Retina (tissue), 1 donor: ENCODE measurements around the gene TEX26.
"Not testable (repeated sequence)": the region's sequence is repeated elsewhere in the genome, so short reads cannot be mapped to it uniquely, and the experiment has no call there.

Experiments
- DNase-seq: peaks from one replicate; pipeline ENCODE4 v3.0.0-alpha.2; 2016

TEX26 gene

DNA sequence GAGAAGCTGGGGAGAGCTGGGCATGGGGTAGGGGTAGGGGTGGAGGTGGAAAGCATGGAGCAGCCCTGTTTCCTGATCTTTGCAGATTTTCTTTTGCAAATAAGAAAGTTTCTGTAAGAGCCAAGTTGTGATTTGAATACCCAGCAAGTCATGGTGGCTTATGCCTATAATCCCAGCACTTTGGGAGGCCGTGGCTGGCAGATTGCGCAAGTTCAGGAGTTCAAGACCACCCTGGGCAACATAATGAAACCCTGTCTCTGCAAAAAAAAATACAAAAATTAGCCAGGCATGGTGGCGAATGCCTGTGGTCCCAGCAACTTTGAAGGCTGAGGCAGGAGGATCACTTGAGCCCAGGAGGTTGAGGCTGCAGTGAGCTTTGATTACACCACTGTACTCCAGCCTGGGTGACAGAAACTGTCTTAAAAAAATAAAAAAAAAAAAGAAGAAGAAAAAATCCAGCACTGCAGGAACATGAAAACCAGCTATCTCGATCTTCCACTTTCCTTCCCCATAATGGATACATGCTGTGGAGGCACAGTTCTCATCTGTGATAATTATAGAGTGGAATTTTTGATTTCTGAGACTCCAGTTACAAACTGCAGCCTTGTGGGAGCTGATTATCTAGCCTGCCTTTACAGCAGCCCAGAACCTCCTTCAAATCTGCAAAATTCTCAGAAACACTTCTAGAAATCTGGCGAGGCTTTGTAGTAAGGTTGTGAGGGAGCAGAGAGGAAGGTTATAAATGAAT lies 12.1 kb upstream of the TEX26 start:
- DNase-seq: no peak

DNA sequence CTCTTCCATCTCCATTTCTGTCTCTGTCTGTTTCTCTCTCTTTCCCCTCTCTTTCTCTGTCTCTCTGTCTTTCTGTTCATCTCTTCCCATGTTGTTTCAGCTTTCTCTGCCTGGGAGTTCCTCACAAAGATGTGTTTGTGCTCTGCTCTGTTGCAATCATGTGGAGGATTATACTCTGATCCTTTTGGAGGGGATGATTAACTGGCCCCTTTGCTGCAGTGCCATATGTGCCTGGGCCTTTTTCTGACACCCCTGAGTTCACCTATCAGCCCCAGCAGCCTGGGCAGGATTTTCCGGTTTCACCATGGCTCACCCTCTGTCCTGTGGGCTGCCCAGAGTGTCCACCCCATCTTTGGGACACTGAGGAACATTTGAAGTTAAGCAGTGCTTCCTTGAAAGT lies 9.0 kb upstream of the TEX26 start:
- no peak for DNase-seq

DNA sequence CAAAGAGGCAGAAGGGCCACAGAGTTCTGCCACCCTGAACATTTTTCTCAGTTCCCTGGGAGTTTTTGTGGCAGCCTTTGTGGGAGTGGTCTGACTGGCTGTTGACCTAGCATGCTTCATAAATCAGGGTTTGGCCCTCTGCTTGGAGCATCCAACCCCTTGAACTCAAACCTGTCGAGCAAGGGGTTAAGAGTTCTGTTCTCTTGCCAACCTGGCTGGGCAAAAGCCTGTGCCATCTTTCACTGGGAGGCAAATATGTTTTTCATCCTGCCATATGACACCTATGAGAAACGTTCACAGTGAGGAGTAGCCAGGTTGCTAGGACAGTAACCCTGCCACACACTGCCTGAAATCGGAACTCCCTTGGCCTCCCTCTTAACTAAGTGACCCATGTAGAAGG lies 7.7 kb upstream of the TEX26 start:
- no peak for DNase-seq

DNA sequence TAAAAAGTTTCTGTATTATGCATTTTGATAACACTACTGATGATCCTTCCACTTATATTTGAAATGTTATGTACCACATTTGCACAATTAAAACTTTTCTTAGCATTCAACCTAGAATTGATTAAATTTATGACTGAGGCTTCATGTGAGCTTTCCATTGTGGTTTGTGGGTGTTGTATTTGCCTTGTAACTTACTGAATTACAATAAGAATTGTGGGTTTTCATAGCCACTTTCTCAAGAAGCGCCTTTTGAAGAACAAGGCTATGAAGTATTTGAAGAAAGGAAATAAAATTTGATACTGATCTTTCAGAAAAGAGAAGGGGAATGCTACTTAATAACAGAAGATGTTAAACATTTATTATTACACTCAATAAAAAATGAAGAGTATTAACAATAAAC lies 7.0 kb upstream of the TEX26 start:
- DNase-seq: no peak

DNA sequence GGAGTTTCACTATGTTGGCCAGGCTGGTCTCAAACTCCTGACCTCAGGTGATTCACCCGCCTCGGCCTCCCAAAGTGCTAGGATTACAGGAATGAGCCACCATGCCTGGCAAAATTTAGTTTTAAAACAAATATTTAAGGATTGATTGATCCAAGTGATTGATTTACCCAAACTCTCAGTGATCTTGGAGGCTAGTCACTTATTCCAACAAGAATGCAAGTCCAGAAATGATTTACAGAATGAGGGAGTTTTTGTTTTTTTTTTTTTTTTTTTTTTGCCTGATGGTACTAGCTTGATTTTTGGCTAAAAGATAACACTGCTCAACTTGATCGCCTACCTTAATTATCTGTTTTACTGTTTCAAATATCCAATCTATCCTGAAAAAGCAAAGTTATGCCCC lies 5.7 kb upstream of the TEX26 start:
- no peak for DNase-seq

DNA sequence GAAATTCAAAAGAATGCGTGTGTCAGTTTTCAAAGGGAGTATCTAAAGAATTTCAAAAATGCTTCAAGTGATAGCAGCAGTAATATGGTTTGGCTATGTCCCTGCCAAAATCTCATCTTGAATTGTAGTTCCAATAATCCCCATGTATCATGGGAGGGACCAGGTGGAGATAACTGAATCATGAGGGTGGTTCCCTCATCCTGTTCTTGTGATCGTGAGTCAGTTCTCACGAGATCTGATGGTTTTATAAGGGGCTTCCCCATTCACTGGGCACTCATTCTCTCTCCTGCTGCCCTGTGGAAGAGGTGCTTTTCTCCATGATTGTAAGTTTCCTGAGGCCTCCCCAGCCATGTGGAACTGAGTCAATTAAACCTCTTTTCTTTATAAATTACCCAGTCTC lies 5.3 kb upstream of the TEX26 start:
- not testable (repeated sequence) for DNase-seq

DNA sequence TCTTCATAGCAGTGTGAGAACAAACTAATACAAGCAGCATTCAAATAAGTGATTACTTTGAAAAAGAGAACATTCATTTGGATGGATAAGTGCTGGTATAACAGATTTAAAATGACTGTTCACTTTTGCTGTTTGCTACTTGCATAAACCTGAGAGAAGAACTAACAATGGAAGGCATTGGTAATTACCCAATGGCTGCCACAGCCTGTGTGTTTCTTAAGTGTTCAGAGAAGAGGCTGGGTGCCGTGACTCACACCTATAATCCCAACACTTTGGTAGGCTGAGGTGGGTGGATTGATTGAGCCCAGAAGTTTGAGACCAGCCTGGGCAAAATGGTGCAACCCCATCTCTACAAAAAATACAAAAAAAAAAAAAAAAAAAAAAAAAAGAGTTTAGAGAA lies 4.9 kb upstream of the TEX26 start:
- DNase-seq: no peak

DNA sequence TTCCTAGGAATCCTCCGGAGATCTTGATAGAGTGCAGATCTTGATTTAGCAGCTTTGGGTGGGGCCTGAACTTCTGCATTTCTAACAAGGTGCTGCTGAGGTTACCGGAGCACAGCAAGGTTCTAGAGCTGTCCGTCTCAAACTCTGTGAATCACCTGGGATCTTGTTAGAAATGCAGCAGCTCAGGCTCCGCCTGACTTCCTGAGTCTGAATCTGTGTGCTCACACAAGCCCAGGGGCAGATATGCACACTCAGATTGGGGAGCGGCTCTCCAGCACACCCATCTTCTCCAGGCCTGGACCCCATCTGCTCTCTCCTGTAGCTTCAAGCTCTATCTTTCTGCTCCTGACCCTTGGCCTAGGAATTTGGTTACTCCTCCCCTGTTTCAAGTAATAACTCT lies 3.5 kb upstream of the TEX26 start:
- no peak for DNase-seq

DNA sequence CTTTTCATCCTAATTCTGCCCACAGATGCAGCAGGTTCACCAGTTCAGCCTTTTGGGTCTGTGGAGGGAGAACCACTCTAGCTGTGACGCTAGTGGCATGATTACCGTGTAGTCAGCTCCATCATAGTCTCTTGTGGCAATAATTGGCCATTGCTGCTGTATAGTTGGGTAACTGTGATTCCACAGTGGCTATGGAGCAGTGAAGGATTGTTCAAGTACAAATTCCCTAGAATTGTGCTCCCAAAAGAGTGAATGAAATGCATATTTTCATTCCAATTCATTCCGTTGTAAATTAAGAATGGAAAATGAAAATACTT lies 856 bp downstream of the TEX26 start:
- DNase-seq: peak; percentile 70

DNA sequence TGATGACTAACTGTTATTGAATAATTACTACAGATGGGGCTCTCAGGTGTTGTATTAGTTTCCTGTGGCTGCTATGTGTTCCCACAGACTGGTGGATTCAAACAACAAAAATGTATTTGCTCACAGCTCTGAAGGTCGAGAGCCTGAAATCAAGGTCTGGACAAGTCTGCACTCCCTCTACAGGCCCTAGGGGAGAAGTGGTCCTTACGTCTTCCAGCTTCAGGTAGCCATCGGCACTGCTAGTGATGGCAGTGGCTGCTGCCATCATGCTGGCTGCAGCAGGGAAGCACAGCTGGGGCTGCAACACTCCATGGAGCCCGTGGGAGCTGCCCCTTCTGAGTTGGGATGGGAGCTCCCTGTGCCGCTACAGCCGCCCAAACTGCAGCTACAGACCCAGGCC lies 1.9 kb downstream of the TEX26 start:
- no peak for DNase-seq

DNA sequence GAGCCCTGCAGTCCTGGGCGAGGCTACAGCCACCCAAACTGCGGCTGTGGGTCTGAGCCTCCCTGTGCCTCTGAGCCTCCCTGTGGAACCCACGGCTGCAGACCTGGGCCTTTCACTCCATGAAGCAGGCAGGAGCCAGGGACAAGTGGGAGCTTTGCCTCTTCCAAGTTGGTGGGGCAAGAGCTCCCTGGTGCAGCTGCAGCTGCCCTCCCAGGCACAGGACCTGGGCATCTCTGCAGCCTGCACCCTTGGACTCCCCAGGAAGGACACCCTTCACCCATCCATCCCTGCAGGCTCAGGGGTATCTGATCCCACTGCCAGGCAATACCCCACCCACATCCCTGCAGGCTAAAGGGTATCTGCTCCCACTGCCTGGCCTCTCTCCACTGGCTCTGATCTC lies 2.3 kb downstream of the TEX26 start:
- DNase-seq: no peak

DNA sequence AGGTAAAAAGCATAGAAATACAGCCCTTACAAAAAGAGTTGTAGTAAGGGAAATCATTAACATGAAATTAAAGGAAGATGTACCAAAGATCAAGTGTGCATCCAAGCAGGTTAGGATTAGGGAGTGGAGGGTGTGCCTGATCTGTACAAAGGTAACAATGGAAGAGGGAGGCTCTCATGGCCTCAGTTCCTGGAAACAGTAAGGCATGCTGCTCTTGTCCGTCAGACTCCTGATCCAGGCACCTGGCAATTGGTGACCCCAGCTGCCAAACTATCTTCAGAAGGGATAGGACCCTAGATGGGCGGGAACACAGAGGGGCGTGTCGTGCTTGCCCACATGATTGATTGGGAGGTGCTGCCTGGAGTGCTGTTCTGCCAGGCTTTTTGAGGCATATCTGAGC lies 4.5 kb downstream of the TEX26 start:
- DNase-seq: no peak

DNA sequence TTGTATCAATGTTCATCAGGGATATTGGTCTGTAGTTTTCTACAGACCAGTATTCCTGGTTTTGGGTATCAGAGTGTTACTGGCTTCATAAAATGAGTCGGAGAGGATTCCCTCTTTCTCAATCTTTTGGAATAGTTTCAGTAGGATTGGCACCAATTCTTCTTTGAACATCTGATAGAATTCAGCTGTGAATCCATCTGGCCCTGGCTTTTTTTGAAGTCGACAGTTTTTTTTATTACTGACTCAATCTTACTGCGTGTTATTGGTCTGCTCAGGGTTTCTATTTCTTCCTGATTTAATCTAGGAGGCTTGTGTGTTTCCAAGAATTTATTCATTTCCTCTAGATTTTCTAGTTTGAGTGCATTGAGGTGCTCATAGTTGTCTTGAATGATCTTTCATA lies 11.4 kb downstream of the TEX26 start:
- no peak for DNase-seq

DNA sequence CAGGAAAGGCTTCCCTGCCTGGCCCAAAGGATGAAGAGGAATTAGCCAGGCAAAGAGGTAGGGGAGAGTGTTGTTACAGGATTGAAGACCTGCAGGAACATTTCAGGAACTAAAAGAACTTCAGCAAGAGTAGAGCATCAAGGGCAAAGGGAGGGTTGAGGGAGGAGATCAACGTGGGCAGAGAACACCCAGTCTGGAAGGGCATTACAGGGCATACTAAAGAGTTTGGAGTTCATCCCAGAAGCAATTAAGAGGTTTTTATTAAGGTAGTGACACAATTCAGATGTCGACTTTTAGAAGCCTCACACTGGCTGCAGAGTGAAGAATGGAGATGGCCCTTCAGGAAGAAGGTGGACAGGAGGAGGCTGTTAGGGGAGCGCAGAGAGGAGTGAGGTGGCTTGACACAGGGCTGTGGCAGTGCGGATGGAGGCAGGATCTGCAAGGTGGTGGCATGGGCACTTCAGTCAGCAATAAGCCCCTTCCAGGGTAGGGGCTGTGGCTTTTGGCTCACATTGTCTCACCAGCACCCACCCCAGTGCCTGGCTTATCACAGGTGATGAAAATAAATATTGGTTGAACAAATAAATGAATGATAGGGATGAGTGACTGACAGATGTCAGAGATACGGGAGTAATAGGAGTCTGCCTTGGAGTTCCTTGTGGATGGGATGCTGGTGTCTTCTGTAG lies 24.9 kb downstream of the TEX26 start:
- no peak for DNase-seq

DNA sequence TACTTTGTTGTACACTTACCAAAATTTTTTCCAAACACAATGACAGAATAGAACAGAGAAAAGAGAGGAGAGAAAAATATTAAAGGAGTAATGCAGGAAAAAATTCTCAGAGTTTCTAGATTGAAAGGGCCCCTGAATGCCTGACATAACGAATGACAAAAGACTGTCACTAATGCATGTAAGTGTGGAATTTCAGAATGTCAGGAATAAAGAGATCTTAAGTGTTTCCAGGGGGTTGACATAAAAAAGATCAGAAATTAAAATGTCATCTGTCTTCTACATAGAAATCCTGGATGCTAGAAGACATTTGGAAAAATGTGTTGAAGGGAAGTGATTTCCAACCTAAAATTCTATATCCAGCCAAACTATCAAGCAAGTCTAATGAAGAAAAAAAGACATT lies 27.2 kb downstream of the TEX26 start:
- DNase-seq: no peak

DNA sequence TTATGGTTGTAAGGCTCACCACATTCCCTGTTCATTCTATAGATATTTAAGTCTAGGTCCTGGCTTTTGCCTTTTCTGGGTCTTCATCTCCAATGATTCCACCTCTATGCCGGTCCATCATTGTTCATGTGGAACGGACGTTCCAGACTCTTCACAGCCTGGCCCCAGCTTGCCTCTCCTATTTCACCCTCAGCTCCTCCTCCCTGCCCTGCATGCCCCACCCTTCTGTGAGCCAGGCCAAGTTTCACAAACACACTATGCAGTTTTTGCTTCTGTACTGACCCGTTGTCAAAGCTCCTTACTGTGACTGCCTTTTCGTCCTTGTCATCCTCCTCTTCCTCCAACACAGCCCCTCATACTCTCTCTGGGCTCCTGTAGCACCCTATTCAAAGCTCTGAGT lies 31.3 kb downstream of the TEX26 start:
- no peak for DNase-seq

DNA sequence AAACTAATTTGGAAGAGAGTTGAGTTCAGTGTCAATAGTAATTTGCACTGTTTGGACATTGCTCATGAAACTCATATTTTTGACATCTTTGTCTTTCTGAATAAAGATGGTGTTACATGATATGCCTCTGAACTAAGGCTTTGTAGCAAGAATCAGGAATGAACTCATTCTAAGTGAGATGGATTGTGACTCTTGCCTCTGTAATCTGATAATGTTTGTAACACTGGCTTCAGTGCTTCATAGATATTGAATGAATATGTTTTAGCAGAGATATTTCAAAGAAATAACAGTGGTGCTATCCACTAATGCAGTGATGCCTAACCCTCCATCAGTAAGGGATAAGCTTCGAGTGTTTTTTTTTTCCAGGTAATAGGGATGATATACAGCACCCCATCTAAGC lies 32.9 kb downstream of the TEX26 start:
- DNase-seq: no peak

DNA sequence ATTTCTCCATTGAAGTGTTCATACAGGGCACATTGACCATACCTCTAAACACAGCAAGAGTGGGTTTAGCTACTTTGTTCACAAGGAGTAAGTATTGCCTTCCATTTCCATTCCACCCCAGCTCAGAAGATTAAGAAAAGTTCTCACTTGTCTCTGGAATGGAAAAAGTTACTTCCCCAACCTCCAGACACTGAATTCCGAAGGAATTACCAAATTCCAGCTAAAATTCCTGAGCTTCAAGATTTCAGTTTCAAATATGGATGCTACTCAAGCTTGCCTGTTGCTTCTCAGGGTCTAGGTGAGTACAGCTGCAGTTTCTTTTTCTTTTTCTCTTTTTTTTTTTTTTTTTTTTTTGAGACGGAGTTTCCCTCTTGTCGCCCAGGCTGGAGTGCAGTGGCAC lies 33.6 kb downstream of the TEX26 start:
- DNase-seq: no peak

DNA sequence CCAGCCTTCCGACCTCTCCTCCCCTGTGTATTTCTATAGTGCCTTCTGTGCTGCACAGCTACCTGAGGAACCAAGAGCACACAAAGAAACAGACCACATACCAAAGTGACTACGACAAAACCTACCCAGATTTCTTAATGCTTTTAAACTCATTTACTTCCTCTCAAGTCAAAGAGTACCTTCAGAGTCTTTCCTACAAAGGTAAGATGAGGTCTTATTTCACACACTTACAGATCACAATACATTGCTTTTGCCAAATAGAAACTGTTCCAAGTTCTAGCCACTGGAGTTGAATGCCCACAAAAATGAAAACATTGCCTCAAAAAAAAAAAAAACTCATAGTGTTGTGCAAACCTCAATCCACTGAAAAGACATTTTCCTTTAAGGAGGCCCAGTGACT lies 36.4 kb downstream of the TEX26 start:
- no peak for DNase-seq

DNA sequence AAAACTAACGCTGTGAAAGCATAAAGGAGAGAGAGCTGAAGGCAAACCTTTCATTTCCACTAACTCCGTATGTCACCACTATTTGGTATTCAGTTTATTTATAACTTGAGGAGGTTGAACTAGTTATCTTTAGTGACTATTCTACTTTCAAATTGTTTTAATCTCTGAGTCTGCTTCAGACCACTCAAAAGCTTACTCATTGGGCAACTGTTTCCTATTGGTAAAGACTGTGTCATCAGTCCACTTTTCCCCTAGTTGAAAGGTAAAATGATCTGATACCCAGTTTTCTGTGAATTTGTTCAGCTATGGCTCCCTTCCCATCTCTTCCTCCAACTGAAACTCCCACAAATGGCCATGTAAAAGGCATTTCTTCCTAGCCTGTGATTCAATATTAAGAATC lies 39.1 kb downstream of the TEX26 start:
- no peak for DNase-seq

DNA sequence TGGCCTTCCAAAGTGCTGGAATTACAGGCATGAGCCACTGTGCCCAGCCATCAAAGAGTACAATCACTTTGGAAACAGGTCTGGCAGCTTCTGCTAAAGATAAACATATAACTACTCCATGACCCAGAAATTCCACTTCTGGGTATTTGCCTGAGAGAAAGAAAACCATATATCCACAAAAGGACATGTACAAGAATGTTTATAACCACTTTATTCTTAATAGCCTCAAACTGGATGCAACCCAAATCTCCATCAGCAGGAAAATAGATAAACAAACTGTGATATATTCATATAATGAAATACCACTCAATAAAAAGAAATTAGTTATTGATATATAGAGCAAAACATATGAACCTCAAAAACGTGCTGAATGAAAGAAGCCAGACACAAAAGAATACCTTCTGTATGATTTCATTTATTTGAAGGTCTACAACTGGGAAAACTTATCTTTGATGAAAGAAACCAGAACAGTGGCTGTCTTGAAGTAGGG lies 40.5 kb downstream of the TEX26 start:
- no peak for DNase-seq

DNA sequence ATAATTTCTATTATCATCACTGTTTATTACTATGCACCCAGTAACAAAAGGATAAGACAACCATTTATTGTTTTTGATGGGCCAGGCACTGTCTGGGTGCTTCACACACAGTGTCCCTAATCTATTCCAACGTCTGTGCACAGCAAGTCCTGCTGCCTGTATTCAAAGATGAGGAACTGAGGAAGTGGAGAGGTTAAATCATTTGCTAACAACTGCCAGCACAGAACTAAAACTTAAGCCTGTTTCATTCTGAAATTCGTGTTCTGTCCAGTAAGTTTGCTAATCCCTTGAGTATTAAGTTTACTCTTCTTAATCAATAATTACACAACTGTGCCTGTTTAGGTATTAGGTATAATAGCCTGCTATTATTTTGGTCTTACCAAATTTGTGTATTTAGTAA lies 41.9 kb downstream of the TEX26 start:
- no peak for DNase-seq

DNA sequence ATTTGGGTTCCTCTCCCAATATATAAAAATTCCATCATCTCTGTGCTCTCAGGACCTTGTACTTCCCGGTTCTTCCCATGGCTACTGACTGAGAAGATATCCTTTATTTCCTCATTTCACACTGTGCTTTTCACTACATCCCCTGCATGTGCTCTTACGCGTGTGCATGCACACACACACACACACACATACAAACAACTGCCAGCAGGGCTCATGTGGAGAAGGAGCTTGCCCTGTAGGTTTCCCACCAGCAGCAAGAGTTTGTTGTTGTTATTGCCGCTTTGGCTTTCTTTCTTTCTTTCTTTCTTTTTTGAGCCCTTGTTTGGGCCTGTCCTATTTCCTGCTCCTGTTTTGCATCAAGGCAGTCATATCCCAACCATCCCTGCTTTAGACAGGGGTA lies 43.6 kb downstream of the TEX26 start:
- no peak for DNase-seq

DNA sequence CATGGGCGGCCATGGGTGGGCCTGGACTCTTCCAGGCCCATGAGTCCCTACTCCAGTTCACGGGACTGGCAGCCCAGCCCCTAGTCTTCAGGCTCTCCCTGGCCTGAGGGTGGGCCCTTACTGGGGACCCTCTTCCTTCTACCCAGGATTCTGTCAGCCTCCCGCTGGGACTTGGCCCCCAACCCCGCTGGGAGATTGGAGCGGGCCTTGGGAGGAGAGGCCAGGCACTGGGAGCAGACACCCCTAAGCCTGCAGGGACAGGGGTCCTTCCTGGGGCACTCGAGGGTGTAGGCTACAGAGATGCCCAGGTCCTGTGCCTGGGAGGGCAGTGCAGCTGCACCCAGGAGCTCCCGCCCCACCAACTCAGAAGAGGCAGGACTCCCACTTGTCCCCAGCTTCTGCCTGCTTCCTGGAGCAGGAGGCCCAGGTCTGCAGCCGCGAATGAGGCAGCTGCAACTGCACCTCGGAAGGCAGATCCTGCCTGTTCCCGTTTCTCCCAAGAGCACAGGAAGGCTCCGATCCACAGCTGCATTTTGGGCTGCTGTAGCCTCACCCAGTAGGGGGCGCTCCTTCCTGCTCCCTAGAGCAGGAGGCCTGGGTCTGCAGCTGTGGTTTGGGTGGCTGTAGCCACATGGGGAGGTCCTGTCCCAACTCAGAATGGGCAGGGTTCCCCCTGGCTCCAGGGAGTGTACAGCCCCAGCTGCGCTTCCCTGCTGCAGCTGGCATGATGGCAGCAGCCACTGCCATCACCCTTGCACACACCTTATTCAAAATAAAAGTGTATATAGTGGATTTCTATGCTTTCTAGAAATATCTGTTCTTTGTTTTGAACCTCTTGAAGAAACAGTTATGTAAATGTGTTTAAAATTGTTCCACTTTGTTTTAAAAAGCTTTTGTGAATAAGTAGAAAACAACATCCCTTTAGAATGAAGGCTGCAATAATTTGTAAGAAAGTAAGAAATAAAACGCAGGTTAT lies 46.8 kb downstream of the TEX26 start:
- DNase-seq: no peak
